Measurements from ENCODE around the gene ITGB6. TPM values are rescaled to one million over a fixed set of nuclear protein-coding genes. Genes with fewer than 3 reads are reported as not detected.

Gene ITGB6
- total and polyA plus RNA-seq, 2 of the 8 experiments (the other 6 are each of a cell fraction or from before 2014, with no cell fraction given) = not detected

GRCh38 chr2:160064916-160065315 lies 135.2 kb downstream of the ITGB6 start:
- Histone ChIP-seq H4K91ac (replicated peaks; ENCODE audit: insufficient read length, low read length) (no peak overlapping the region), H3K23me2 (ENCODE audit: low read depth, low read length) (peaks cover 11% of the 10 kb centered on the region; the same call in 1 of the 2 replicates), H2AK5ac (ENCODE audit: low read depth, low read length) (no peak overlapping the region), H4K8ac (ENCODE audit: extremely low read depth, insufficient read depth, low read length) (no peak overlapping the region), H3K14ac (ENCODE audit: insufficient read length) (no peak overlapping the region), H2BK5ac (ENCODE audit: low read depth, low read length) (no peak overlapping the region), H2BK20ac (ENCODE audit: low read length) (no peak overlapping the region), H3K18ac (ENCODE audit: extremely low read depth, low read length) (no peak overlapping the region), H3K4me2 (ENCODE audit: insufficient read depth in 1 of 2, low read depth in 2 of 2, low read length in 2 of 2) (no peak overlapping the region), H3K9ac (replicated peaks in 1 of 4; ENCODE audit: extremely low read depth in 1 of 4, low read depth in 3 of 4, low read length in 3 of 4) (no peak overlapping the region), H3K27ac (ENCODE audit: low read depth, low read length) (no peak overlapping the region), H4K5ac (ENCODE audit: insufficient read length, low read depth, low read length) (no peak overlapping the region), H3K79me2 (ENCODE audit: control insufficient read depth in 1 of 2, insufficient read depth in 2 of 2, low read length in 2 of 2) (no peaks in the 10 kb centered on the region), H2BK15ac (ENCODE audit: low read length) (no peak overlapping the region), H2BK12ac (ENCODE audit: low read depth, low read length) (no peak overlapping the region), H3K4ac (replicated peaks; ENCODE audit: insufficient read length, low read depth, low read length) (no peak overlapping the region), H2BK120ac (replicated peaks; ENCODE audit: low read depth, low read length) (no peak overlapping the region), H3K27me3 (replicated peaks in 1 of 4; ENCODE audit: control insufficient read depth in 3 of 4, extremely low read depth in 1 of 4, insufficient read depth in 3 of 4, low read length in 3 of 4) (peaks cover 0 to 18% (median 17%) of the 10 kb centered on the region in 4 experiments; a peak in 6 of 7 replicates), H3K4me1 (replicated peaks in 1 of 4; ENCODE audit: control insufficient read depth in 3 of 4, insufficient read depth in 4 of 4, low read length in 3 of 4) (peaks cover 4 to 8% (median 5%) of the 10 kb centered on the region in 4 experiments; a peak in 6 of 7 replicates), H3K4me3 (ENCODE audit: extremely low read depth in 1 of 4, insufficient read depth in 2 of 4, low read depth in 3 of 4, low read length in 4 of 4) (no peak overlapping the region), H3K36me3 (ENCODE audit: control insufficient read depth in 2 of 4, insufficient read depth in 4 of 4, low read length in 3 of 4) (peaks cover 0 to 8% (median 0%) of the 10 kb centered on the region in 4 experiments; a peak in 2 of 8 replicates), H3K79me1 (ENCODE audit: low read depth, low read length) (no peaks in the 10 kb centered on the region), H3K9me3 (ENCODE audit: insufficient read depth in 2 of 2, low read depth in 1 of 2, low read length in 1 of 2) (peaks cover 7 to 17% of the 10 kb centered on the region in 2 experiments; a peak in 2 of 4 replicates), H3K23ac (ENCODE audit: insufficient read length) (no peak overlapping the region), H3K56ac (replicated peaks; ENCODE audit: insufficient read length, low read depth, low read length) (no peak overlapping the region), H2AFZ (ENCODE audit: low read length) (no peak overlapping the region), H4K20me1 (replicated peaks in 1 of 2; ENCODE audit: control insufficient read depth in 1 of 2, insufficient read depth in 2 of 2, low read length in 2 of 2) (no peaks in the 10 kb centered on the region)
- POLR2A ChIA-PET (ENCODE audit: partially characterized antibody) = no interaction called here
- DNase-seq (ENCODE audit: low read depth in 1 of 2, low spot score in 2 of 2) = no peak
- CTCF ChIA-PET (ENCODE audit: partially characterized antibody) = interaction anchor here (0.8 to 1.1 kb wide), 2 partner anchors 20 to 929 kb away, joined by 3 to 4 read pairs; no protein-coding TSS in a partner anchor
- TF ChIP-seq HDAC6 (IDR thresholded peaks at IDR 0.05; ENCODE audit: low read depth, low read length) (no peak), TEAD4 (IDR thresholded peaks at IDR 0.05; ENCODE audit: low read depth, low read length) (no peak), NANOG (IDR thresholded peaks at IDR 0.05; ENCODE audit: insufficient read depth, low read depth, low read length, poor library complexity, severe bottlenecking) (no peak), POLR2A (IDR thresholded peaks at IDR 0.05; ENCODE audit: control extremely low read depth in 1 of 2, low read depth in 2 of 2, low read length in 2 of 2) (no peak), BRCA1 (IDR thresholded peaks at IDR 0.05; ENCODE audit: low read depth, low read length) (no peak), PHF8 (conservative IDR thresholded peaks at IDR 0.05; ENCODE audit: low read depth, low read length) (no peak)
- no peak for FAIRE-seq
- WGBS, 2 experiments (ENCODE audit: extremely low coverage in 1 of 2, insufficient coverage in 1 of 2, insufficient read length in 1 of 2, insufficient replicate concordance in 2 of 2, low coverage in 1 of 2, low lambda C conversion rate in 2 of 2, missing lambda C conversion rate in 1 of 2) = 86% methylated on average over 1 of the region's 1 CpG; no CpG with 5 or more reads in 1 of the 2 experiments

Measured in H1 (cell line).